IPS DF 6.9 (cell line): ENCODE data around the gene KIAA0753.
"Not testable (repeated sequence)": the region's sequence is repeated elsewhere in the genome, so short reads cannot be mapped to it uniquely, and the experiment has no call there.

Source experiments
- DNase-seq: peaks from one replicate; pipeline ENCODE4 v3.0.0-alpha.2; 2013; ENCODE audit warnings: low read depth, low spot score
- H3K27ac ChIP-seq: one replicate; pipeline ENCODE4 v1.5.1; 2013; ENCODE audit warnings: low read length, control low read depth
- H3K27me3 ChIP-seq: 2 replicates; pipeline ENCODE4 v1.6.1; 2013; ENCODE audit warnings: mild to moderate bottlenecking, low read length; ENCODE audit not compliant: control insufficient read depth, insufficient read depth
- H3K36me3 ChIP-seq: 2 replicates; pipeline ENCODE4 v1.6.1; 2013; ENCODE audit warnings: low read length; ENCODE audit not compliant: control insufficient read depth, insufficient read depth
- H3K4me1 ChIP-seq: 2 replicates; pipeline ENCODE4 v1.6.1; 2013; ENCODE audit warnings: low read length; ENCODE audit not compliant: control insufficient read depth, insufficient read depth
- H3K4me3 ChIP-seq: 2 replicates; pipeline ENCODE4 v1.5.1; 2013; ENCODE audit warnings: mild to moderate bottlenecking, low read length
- H3K9me3 ChIP-seq: 2 replicates; pipeline ENCODE4 v1.6.1; 2013; ENCODE audit warnings: low read length, inconsistent platforms; ENCODE audit not compliant: control insufficient read depth, insufficient read depth
- WGBS: extraction: QIAGEN DNeasy Blood & Tissue Kit; methylation state at CpG from one replicate; pipeline ENCODE4 v1.1.7; 2013; ENCODE audit warnings: mixed read lengths, missing lambda C conversion rate; ENCODE audit not compliant: insufficient read length, insufficient coverage; 5-methylcytosine and 5-hydroxymethylcytosine counted together

The KIAA0753 gene

DNA sequence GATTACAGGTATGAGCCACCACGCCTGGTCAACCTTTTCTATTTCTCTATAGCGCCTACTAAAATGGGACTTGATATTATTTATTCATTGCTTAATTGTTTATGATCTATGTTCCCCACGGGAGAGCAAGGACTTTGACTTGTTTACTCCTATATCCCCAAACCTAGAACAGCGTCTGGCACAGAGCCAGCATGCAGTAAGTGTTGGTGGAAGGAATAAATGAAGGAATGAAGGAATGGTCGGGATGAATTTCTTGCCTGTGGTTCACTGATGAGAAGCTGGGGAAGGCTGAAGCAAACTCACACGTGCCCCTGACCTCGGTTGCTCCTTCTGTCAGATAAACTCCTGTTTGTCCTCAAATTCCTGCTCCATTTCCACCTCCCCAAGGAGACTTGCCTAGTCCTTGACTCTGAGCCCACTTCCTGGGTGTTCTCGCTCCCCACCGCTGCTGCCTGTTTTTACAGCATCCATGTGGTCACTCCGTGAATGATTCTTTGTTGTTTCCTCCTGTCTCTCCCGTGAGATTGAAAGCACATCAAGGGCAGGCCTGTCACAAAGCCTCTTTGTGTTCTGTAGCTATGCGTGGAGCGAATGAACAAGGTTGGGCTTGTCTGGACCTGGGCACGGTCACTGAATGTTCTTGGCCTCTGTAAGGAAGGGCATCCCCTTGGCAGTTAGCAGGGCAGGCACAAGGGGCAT is 28.4 kb upstream of the KIAA0753 start:
- no CpG with 5 or more reads among the region's 14 CpGs for WGBS
- H3K27ac ChIP-seq = no peak overlapping the region

DNA sequence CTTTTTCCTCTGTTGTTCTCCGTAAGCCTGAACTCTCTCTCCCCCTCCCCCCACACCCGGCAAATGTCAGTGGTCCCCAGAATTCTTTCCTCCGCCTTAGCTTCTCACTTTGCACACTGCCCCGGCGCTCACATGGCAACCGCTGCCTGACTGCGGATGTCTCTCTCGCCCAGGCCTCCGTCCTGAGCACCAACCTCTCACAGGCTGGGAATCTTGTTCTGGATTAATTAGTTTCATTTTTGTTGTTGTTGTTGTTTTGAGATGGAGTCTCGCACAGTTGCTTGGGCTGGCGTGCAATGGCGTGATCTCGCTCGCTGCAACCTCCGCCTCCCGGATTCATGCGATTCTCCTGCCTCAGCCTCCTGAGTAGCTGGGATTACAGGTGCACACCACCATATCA is 27.7 kb upstream of the KIAA0753 start:
- Histone ChIP-seq H3K27ac (no peak overlapping the region), H3K4me3 (no peak overlapping the region), H3K36me3 (no peaks in the 10 kb centered on the region), H3K9me3 (no peaks in the 10 kb centered on the region), H3K4me1 (no peaks in the 10 kb centered on the region), H3K27me3 (no peaks in the 10 kb centered on the region)
- no peak for DNase-seq
- no CpG with 5 or more reads among the region's 17 CpGs for WGBS

More for the DNA sequence above, 28.4 kb upstream of the KIAA0753 start:
- Histone ChIP-seq H3K4me1 (no peaks in the 10 kb centered on the region), H3K9me3 (no peaks in the 10 kb centered on the region), H3K36me3 (no peaks in the 10 kb centered on the region), H3K4me3 (no peak overlapping the region), H3K27me3 (no peaks in the 10 kb centered on the region)
- DNase-seq = no peak

DNA sequence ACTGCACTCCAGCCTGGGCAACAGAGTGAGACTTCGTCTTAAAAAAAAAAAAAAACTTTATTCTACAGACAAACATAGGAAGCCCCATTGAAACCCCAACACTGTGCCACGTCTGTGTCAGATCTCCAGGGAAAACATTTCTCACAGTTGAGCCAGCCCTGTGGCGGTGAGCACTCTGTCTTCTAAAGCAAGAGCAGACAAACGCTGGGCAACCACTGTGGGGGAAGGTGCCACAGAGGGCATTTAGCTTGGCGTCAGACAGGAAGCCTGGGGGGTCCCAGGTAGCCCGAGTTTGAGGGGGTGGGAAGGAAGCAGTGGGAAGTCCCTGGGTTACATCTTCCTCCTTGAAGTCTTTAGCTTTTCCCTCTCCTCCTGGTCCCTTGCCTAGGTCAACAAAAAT is 27.0 kb upstream of the KIAA0753 start:
- H3K9me3 ChIP-seq = no peaks in the 10 kb centered on the region
- H3K4me1 ChIP-seq = no peaks in the 10 kb centered on the region
- no peak overlapping the region for H3K27ac ChIP-seq
- no peaks in the 10 kb centered on the region for H3K27me3 ChIP-seq
- H3K36me3 ChIP-seq = no peaks in the 10 kb centered on the region
- no CpG with 5 or more reads among the region's 6 CpGs for WGBS
- no peak for DNase-seq
- H3K4me3 ChIP-seq = no peak overlapping the region

DNA sequence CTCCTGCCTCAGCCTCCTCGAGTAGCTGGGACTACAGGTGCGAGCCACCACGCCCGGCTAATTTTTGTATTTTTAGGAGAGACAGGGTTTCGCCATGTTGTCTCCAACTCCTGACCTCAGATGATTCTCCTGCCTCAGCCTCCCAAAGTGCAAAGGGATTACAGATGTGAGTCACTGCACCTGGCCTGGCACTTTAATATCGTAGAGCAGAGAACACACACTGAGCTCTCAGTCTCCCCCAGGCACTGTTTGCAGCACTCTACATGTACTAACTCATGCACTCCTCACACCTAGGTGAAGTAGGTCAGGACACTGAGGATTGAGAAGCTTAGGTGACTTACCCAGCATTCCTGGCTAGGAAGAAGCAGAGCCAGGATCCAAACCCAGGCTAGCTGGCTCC is 26.0 kb upstream of the KIAA0753 start:
- Histone ChIP-seq H3K4me1 (no peaks in the 10 kb centered on the region), H3K36me3 (no peaks in the 10 kb centered on the region), H3K27me3 (no peaks in the 10 kb centered on the region), H3K9me3 (no peaks in the 10 kb centered on the region), H3K27ac (no peak overlapping the region), H3K4me3 (no peak overlapping the region)
- no peak for DNase-seq
- no CpG with 5 or more reads among the region's 6 CpGs for WGBS

DNA sequence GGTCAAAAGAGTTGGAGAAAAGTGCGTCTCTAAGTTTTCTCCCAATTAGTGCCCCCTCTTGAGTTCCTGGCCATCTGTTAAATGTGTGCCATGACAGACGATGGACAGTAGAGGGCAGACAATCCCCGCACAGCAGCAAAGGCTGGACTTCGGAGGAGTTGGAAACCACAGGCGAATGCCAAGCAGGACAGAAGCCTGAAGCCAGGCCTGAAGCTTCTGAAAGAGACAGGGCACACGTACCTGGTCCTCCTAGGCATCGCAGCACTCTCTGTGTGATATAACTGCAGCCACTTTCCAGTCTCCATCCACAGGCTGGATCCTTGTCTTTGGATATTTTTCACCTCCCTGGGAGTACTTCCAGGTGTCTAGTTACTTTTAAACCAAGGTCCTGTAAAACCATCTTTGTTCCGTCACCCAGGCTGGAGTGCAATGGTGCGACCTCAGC is 25.6 kb upstream of the KIAA0753 start:
- H3K4me1 ChIP-seq = no peaks in the 10 kb centered on the region
- no peaks in the 10 kb centered on the region for H3K9me3 ChIP-seq
- H3K27me3 ChIP-seq = no peaks in the 10 kb centered on the region
- H3K4me3 ChIP-seq = no peak overlapping the region
- H3K27ac ChIP-seq = no peak overlapping the region
- no peaks in the 10 kb centered on the region for H3K36me3 ChIP-seq
- WGBS = no CpG with 5 or more reads among the region's 9 CpGs
- DNase-seq = peak; percentile 76

DNA sequence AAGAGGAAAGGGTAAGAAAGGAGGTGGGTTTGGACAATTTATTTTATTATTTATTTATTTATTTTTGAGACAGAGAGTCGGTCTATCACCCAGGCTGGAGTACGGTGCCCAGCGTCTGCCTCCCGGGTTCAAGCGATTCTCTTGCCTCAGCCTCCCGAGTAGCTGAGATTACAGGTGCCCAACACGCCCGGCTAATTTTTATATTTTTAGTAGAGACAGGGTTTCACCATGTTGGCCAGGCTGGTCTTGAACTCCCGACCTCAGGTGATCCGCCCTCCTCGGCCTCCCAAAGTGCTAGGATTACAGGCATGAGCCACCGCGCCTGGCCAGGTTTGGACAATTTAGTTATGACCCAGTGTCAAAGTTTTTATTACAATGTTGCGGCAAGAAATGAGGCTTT is 22.7 kb upstream of the KIAA0753 start:
- H3K36me3 ChIP-seq, H3K27me3 ChIP-seq, H3K4me1 ChIP-seq, DNase-seq, H3K4me3 ChIP-seq, H3K27ac ChIP-seq, H3K9me3 ChIP-seq: not testable (repeated sequence)
- WGBS = no CpG with 5 or more reads among the region's 14 CpGs

DNA sequence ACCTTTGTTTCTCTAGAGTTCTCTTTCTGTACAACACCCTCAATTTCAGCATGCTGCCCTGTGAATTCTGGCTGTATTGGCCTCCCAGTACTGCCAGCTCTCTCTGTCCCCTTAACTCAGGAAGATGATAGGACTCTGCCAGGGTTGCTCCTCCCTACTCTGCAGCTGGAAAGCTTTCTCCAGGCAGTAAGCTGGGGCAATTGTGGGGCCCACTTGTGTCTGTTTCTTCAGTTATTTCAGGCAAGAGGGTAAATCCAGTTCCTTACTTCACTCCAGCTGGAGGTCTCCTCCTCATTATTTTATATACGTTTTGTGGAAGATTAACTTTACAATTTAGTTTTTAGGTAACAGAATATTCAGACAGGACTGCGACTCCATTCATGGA is 20.9 kb upstream of the KIAA0753 start:
- no peaks in the 10 kb centered on the region; the same call in none of the 2 replicates for H3K4me1 ChIP-seq
- H3K27ac ChIP-seq = no peak overlapping the region
- no CpG with 5 or more reads among the region's 2 CpGs for WGBS
- no peaks in the 10 kb centered on the region for H3K9me3 ChIP-seq
- no peak for DNase-seq
- no peak overlapping the region for H3K4me3 ChIP-seq
- H3K27me3 ChIP-seq = no peaks in the 10 kb centered on the region
- H3K36me3 ChIP-seq = no peaks in the 10 kb centered on the region

DNA sequence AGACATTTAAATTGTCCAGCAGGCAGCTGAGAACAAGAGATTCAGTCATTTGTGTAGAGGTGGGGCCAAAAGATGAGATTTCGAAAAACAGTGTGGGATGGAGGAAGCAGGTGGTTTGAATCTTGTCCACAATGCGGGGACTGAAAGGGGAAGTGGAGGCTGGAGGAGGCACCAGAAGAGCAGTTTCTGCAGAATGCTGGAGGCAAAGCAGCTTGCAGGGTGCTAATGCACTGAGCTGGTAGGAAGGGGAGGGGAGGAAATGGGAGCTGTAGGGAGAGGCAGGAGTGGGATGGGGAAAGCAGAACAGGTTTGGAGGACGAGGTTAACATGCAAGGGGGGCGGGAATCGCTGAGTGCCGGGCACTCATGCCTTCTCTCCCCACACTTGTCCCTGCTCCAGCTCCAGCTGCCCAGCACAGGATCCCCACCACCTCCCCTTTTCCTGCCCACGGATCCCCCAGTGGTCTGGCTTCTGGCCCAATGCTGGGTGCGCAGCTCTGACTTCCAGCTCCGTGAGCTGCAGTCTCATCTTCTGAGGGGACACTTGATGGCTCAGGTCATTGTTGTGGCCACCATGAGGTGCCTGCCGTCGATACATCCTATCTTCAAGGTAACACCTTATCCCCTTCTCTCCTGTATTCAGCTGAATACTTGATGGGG is 20.4 kb upstream of the KIAA0753 start:
- Histone ChIP-seq H3K27ac (no peak overlapping the region), H3K4me1 (no peaks in the 10 kb centered on the region; the same call in none of the 2 replicates), H3K4me3 (no peak overlapping the region), H3K27me3 (no peaks in the 10 kb centered on the region), H3K9me3 (no peaks in the 10 kb centered on the region), H3K36me3 (no peaks in the 10 kb centered on the region)
- DNase-seq = no peak
- WGBS = no CpG with 5 or more reads among the region's 11 CpGs

DNA sequence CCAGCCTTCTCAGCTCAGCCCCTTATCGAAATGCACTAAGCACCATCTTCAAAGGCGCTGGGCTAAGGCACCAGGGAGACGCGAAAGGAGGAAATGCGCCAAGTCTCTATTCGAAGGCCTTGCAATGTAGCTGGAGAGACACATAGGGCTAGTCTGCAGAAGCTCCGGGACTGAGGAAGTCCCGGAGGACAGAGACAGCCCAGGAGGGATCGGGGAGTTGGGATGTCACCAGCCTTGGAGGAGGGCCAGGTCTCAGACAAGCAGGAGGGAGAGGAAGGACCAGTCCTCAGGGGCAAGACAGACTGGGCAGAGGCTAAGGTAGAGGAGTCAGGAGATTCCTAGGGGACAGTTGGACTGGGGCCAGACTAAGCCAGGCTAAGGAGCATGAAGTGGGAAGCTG is 19.6 kb upstream of the KIAA0753 start:
- Histone ChIP-seq H3K36me3 (no peaks in the 10 kb centered on the region), H3K27me3 (peaks cover 6% of the 10 kb centered on the region; the same call in 1 of the 2 replicates), H3K4me1 (peaks cover 2% of the 10 kb centered on the region), H3K9me3 (no peaks in the 10 kb centered on the region), H3K27ac (no peak overlapping the region), H3K4me3 (no peak overlapping the region)
- no CpG with 5 or more reads among the region's 9 CpGs for WGBS
- no peak for DNase-seq

DNA sequence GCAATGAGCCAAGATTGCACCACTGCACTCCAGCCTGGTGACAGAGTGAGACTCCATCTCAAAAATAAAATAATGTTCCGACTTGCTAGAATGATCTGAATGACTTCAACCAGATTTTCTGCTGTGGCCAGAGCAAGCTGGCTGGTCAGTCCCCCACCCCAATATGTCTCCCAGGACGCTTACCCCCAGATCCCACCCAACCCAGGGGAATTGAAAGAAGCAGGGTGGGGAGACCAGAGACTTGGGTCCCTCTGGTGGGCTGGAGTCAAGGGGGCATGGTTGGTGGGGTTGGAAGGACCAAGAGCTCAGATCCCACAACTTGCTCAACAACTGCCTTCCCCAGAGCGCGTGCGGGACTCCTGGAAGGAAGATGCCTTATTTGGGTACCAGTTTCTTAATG is 17.9 kb upstream of the KIAA0753 start:
- not testable (repeated sequence) for H3K27me3 ChIP-seq, H3K4me1 ChIP-seq, H3K4me3 ChIP-seq, H3K9me3 ChIP-seq, DNase-seq, H3K36me3 ChIP-seq, H3K27ac ChIP-seq
- no CpG with 5 or more reads among the region's 5 CpGs for WGBS
